BLaER1 (cell line): ENCODE results near the gene BFSP2.
"Not testable (repeated sequence)": the region's sequence is repeated elsewhere in the genome, so short reads cannot be mapped to it uniquely, and the experiment has no call there.

Source experiments
- H3K27ac ChIP-seq: shearing (Covaris generic); formaldehyde crosslinking; 2 replicates; pipeline ENCODE4 v1.8.1; 2022
- H3K27me3 ChIP-seq: shearing (Covaris generic); formaldehyde crosslinking; 2 replicates; pipeline ENCODE4 v1.8.1; 2022
- H3K36me3 ChIP-seq: shearing (Covaris generic); formaldehyde crosslinking; 2 replicates; pipeline ENCODE4 v1.8.1; 2022
- H3K4me1 ChIP-seq: shearing (Covaris generic); formaldehyde crosslinking; 2 replicates; pipeline ENCODE4 v1.8.1; 2022
- H3K4me2 ChIP-seq: shearing (Covaris generic); formaldehyde crosslinking; 2 replicates; pipeline ENCODE4 v1.8.1; 2022
- H3K4me3 ChIP-seq: shearing (Covaris generic); formaldehyde crosslinking; 2 replicates; pipeline ENCODE4 v1.8.1; 2022
- H3K9ac ChIP-seq: shearing (Covaris generic); formaldehyde crosslinking; 2 replicates; pipeline ENCODE4 v1.8.1; 2022
- H3K9me3 ChIP-seq: shearing (Covaris generic); formaldehyde crosslinking; 2 replicates; pipeline ENCODE4 v1.8.1; 2022
- H4K20me1 ChIP-seq: shearing (Covaris generic); formaldehyde crosslinking; 2 replicates; pipeline ENCODE4 v1.8.1; 2022
- Cebpa-rat ChIP-seq: shearing (Covaris generic); IDR thresholded peaks from 2 replicates; pipeline ENCODE4 v1.8.1; 2022

The BFSP2 gene

DNA sequence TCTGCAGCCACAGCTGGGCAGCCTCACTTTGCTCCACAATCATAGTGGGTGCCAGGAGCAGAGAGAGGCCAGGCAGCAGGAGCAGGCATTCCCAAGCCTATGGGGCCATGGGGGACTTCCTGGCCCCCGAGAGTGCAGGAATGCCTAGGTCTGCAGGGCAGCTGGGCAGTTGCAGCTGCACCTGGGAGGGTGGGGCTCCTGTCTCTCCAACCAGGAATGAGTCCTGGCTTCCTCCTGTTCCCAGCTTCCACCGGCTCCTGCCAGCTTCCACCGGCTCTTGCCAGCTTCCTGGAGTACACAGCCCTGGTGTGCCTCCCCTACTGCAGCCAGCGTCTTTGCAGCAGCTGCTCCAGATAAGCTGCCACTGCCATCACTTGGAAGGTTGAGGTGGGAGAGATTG lies 87.3 kb downstream of the BFSP2 start:
- H3K27ac ChIP-seq: no peak overlapping the region
- no peak overlapping the region for H3K4me3 ChIP-seq
- peaks cover 33% of the 10 kb centered on the region for H3K9me3 ChIP-seq
- H3K9ac ChIP-seq: no peak overlapping the region
- H4K20me1 ChIP-seq: no peaks in the 10 kb centered on the region
- H3K27me3 ChIP-seq: no peaks in the 10 kb centered on the region
- H3K36me3 ChIP-seq: 0 out of 2 replicates have a peak, but pooled peaks cover 7% of the 10 kb centered on the region
- no peak overlapping the region for H3K4me2 ChIP-seq
- H3K4me1 ChIP-seq: peaks cover 21% of the 10 kb centered on the region
- no peak for TF ChIP-seq Cebpa-rat

DNA sequence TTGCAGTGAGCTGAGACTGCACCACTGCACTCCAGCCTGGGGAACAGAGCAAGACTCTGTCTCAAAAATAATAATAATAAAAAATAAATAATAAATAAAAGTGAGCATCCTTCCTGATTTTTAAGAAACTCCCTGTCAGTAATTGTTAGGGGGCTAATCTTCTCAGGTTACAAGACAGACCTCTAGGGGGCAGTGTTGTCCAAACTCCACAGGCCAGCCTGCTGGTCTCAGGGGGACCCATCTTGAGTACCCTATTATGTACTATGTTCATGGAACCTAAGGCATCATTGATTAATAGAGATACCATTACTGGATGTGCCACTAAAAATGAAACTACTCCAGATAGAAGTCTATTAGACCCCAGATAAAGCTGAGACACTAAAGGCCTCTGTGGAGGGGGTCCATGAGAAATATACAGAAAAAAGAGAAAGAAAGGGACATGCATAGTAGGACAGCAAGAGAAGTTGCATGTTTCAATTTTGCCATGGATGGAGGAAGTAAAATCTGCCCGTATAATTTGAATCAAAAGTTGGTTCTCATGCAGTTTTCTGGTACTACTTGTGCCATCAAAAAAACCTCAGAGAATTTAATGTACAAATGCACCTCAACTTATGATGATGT lies 88.2 kb downstream of the BFSP2 start:
- Histone ChIP-seq H3K9ac (no peak overlapping the region), H4K20me1 (no peaks in the 10 kb centered on the region), H3K27ac (no peak overlapping the region), H3K4me1 (peaks cover 25% of the 10 kb centered on the region), H3K36me3 (0 out of 2 replicates have a peak, but pooled peaks cover 7% of the 10 kb centered on the region), H3K27me3 (no peaks in the 10 kb centered on the region), H3K4me3 (no peak overlapping the region), H3K4me2 (no peak overlapping the region), H3K9me3 (peaks cover 33% of the 10 kb centered on the region)
- TF ChIP-seq Cebpa-rat: no peak

DNA sequence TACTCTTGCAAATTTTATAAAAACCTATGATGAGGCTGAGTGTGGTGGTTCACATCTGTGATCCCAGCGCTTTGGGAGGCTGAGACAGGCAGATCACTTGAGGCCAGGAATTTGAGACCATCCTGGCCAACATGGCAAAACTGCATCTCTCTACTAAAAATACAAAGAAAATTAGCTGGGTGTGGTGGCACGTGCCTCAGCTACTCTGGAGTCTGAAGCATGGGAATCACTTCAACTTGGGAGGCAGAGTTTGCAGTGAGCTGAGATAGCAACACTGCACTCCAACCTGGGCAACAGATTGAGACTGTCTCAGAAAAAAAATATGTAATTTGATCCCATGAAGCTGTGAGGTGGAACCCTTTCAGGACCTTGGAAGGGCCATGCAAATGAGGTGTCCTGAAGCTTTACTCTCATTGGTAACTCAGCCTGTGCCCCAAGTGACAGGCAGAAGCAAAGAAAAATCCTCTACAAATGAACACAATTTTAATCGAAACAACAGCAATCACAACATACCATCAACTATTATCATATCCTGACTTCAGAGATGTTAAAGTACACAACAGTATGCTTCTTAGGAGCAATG lies 89.0 kb downstream of the BFSP2 start:
- Histone ChIP-seq H3K27me3 (no peaks in the 10 kb centered on the region), H3K36me3 (0 out of 2 replicates have a peak, but pooled peaks cover 7% of the 10 kb centered on the region), H4K20me1 (no peaks in the 10 kb centered on the region), H3K4me2 (no peak overlapping the region), H3K9ac (no peak overlapping the region), H3K9me3 (peaks cover 33% of the 10 kb centered on the region), H3K4me3 (no peak overlapping the region), H3K27ac (no peak overlapping the region), H3K4me1 (peaks cover 25% of the 10 kb centered on the region)
- TF ChIP-seq Cebpa-rat: no peak

DNA sequence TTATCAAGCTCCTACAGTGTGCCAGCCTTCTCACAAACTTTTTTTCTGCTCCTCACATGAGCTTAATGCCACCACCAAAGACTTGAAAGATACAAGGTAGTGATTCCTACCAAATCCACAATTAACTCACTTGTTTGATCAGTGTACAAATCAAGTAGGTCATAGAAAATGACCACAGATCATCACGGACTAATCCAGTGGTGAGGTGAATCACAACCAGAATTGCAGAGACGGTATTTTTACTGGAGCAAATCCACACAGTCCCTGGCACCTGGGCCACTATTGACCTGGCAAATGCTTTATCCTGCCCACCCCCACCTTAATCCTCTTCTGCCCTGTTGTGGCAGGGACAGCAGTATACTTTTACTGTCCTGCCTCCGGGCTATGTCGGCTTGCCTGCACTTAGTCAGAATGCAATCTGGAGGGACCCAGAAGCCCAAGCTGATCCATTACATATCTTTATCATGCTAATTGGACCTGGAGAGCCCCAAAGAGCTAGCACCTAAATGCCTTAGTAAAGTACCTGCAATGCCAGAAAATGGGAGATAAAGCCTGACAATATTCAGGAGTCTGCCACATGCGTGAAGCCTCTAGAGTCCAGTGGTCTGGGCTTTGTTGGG lies 89.7 kb downstream of the BFSP2 start:
- Histone ChIP-seq H3K36me3 (0 out of 2 replicates have a peak, but pooled peaks cover 7% of the 10 kb centered on the region), H3K4me3 (no peak overlapping the region), H4K20me1 (no peaks in the 10 kb centered on the region), H3K27ac (no peak overlapping the region), H3K9ac (no peak overlapping the region), H3K4me1 (peaks cover 25% of the 10 kb centered on the region), H3K9me3 (peaks cover 30% of the 10 kb centered on the region), H3K4me2 (no peak overlapping the region), H3K27me3 (no peaks in the 10 kb centered on the region)
- TF ChIP-seq Cebpa-rat: no peak

DNA sequence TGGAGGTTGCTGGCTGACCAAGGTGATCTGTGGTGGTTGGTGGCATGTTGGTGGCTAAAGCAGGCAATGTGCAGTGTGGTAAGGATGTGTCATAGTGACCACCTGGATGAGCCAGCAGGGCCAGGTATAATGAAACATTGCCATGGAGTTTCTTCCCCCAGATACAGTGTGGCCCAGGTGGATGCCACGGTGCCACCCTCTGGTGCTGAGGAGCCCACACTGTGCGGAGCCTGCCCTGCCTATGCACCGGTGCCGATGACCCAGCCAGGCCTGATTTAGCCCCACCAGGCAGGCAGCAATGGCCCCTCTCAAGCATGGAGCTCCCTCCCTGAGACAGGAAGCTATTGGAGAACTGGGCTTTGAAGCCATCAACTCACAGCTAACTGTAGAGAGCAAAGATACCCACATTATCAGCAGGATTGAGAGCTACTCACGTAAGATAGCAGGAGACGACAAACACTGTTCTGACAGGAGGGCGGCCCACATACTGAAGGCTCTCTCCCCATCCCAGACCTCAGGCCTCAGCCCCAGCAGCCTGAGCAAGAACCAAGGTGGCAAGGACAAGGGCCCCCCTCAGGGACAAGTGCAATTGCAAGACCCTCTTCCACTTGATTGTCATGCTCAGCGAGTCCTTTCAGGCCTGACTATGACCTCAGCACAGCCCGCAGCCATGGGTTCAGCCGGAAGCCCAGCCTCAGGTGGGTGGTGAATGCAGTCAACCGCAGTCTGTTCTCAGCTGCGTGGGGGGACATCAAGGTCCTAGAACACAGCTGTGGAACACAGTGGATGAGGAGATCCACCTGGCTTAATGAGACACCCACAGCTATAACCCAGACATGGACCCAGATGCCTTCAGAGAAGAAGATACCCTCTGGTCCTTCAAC lies 90.9 kb downstream of the BFSP2 start:
- Histone ChIP-seq H3K4me2 (peak overlapping the region; percentile 71), H4K20me1 (no peaks in the 10 kb centered on the region), H3K9ac (no peak overlapping the region), H3K27ac (peak overlapping the region; percentile 49), H3K4me3 (no peak overlapping the region), H3K36me3 (0 out of 2 replicates have a peak, but pooled peaks cover 7% of the 10 kb centered on the region), H3K4me1 (peaks cover 25% of the 10 kb centered on the region), H3K9me3 (peaks cover 22% of the 10 kb centered on the region), H3K27me3 (no peaks in the 10 kb centered on the region)
- TF ChIP-seq Cebpa-rat: no peak

DNA sequence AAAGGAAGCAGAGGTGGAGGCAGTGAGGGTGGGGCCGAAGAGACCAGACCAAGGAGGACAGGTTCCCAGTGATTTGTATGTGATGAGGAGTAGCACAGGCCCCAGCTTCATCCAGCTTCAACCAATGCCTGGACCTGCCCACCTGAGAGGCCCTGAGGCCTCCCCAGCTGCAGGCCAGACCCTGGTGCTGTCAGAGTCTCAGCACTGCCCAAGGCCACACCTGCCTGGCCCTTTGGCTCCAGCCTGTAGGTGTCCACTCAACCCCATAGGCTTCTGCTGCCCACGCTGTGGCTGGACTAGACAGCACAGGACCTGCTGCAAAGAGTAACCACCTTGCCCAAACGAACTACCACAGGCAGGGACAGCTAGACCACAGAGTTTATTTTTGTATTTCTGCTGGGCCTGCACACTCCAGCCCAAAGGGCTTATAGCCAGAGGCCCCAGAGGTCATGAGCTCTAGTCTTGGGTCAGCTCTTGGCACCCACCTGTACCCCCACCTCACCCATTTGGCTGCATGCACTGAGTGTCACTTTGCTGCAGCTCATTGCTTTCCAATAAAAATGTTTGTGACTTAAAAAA lies 91.7 kb downstream of the BFSP2 start:
- no peak overlapping the region for H3K4me3 ChIP-seq
- peaks cover 16% of the 10 kb centered on the region for H3K9me3 ChIP-seq
- TF ChIP-seq Cebpa-rat: no peak
- H3K27ac ChIP-seq: peak overlapping the region; percentile 45; the same call in 1 of the 2 replicates
- no peaks in the 10 kb centered on the region for H4K20me1 ChIP-seq
- H3K9ac ChIP-seq: no peak overlapping the region
- peak overlapping the region; percentile 71 for H3K4me2 ChIP-seq
- no peaks in the 10 kb centered on the region for H3K27me3 ChIP-seq
- 0 out of 2 replicates have a peak, but pooled peaks cover 2% of the 10 kb centered on the region for H3K36me3 ChIP-seq
- H3K4me1 ChIP-seq: peaks cover 25% of the 10 kb centered on the region

DNA sequence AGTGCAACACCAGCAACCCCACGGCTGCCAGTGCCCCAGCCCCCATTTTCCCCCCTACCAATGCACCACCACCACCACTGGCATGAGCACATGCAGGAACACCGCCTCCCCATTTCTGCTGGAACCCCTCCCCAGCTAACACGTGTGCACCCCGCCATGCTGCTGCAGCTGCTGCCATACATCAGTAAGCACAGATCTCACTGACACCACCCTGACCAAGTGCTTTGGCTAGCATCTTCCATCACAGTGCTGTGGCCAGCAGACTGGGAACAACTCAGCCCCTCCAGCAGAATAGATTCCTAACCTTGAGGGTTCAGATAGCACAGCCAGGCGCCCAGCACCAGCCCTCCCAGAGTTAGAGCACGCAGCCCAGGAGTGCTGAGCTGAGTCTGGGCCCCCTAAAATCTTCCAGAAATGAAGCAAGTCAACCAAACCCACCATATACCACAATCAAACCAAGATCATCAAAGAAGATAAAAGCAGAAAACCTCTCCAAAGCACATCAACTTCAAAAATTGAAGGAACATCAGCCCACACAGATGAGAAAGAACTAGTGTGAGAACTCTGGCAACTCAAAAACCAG lies 92.4 kb downstream of the BFSP2 start:
- H3K9me3 ChIP-seq: peaks cover 9% of the 10 kb centered on the region
- H3K4me2 ChIP-seq: peak overlapping the region; percentile 71
- no peak overlapping the region for H3K9ac ChIP-seq
- peaks cover 25% of the 10 kb centered on the region for H3K4me1 ChIP-seq
- H3K27me3 ChIP-seq: no peaks in the 10 kb centered on the region
- no peak overlapping the region for H3K4me3 ChIP-seq
- no peaks in the 10 kb centered on the region for H4K20me1 ChIP-seq
- H3K36me3 ChIP-seq: no peaks in the 10 kb centered on the region
- no peak for TF ChIP-seq Cebpa-rat
- H3K27ac ChIP-seq: no peak overlapping the region

DNA sequence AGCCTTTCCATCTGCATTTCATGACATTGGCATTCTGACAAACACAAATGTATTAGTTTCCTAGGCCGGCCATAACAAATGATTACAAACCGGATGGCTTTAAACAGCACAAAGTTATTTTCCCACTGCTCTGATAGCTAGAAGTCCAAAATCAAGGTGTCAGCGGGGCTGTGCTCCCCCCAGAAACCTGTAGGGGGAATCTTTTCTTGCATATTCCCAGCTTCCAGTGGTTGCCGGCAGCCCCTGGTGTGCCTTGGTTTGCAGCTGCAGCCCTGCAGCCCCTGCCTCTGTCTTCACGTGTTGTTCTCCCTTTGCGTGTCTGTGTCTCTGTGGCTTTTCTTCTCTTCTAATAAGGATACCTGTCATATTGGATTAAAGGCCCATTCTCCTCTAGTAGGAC lies 94.6 kb downstream of the BFSP2 start:
- Histone ChIP-seq H4K20me1 (no peaks in the 10 kb centered on the region), H3K27ac (no peak overlapping the region)

DNA sequence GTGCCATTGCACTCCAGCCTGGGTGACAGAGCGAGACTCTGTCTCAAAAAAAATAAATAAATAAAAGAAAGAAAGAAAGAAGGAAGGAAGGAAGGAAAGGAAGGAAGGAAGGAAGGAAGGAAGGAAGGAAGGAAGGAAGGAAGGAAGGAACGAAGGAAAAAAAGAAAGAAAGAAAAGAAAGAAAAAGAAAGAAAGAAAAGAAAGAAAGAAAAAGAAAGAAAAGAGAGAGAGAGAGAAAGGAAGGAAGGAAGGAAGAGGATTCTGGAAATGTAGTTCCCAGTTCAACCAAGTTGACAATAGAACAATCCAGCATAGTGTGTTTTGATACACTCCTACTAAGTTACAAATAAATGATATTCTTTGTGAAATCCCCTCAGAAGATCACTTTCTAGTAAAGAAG lies 102.7 kb downstream of the BFSP2 start:
- not testable (repeated sequence) for H3K9me3 ChIP-seq, H3K4me3 ChIP-seq, H4K20me1 ChIP-seq, H3K27ac ChIP-seq, H3K27me3 ChIP-seq, H3K4me2 ChIP-seq, H3K9ac ChIP-seq, H3K36me3 ChIP-seq
- H3K4me1 ChIP-seq: peaks cover 45% of the 10 kb centered on the region

More for the DNA sequence above, 94.6 kb downstream of the BFSP2 start:
- Histone ChIP-seq H3K36me3 (no peaks in the 10 kb centered on the region), H3K4me3 (no peak overlapping the region), H3K9me3 (no peaks in the 10 kb centered on the region), H3K9ac (no peak overlapping the region), H3K4me2 (no peak overlapping the region), H3K27me3 (no peaks in the 10 kb centered on the region), H3K4me1 (peaks cover 32% of the 10 kb centered on the region)
- no peak for TF ChIP-seq Cebpa-rat
